ENCODE data around the gene RUNDC1. TPM values are rescaled to one million over a fixed set of nuclear protein-coding genes. Genes with fewer than 3 reads are reported as not detected.

The RUNDC1 gene
- total RNA-seq, 4 donors from 2014 or later, result 13.9 to 18.9 (median 16.2) TPM

DNA sequence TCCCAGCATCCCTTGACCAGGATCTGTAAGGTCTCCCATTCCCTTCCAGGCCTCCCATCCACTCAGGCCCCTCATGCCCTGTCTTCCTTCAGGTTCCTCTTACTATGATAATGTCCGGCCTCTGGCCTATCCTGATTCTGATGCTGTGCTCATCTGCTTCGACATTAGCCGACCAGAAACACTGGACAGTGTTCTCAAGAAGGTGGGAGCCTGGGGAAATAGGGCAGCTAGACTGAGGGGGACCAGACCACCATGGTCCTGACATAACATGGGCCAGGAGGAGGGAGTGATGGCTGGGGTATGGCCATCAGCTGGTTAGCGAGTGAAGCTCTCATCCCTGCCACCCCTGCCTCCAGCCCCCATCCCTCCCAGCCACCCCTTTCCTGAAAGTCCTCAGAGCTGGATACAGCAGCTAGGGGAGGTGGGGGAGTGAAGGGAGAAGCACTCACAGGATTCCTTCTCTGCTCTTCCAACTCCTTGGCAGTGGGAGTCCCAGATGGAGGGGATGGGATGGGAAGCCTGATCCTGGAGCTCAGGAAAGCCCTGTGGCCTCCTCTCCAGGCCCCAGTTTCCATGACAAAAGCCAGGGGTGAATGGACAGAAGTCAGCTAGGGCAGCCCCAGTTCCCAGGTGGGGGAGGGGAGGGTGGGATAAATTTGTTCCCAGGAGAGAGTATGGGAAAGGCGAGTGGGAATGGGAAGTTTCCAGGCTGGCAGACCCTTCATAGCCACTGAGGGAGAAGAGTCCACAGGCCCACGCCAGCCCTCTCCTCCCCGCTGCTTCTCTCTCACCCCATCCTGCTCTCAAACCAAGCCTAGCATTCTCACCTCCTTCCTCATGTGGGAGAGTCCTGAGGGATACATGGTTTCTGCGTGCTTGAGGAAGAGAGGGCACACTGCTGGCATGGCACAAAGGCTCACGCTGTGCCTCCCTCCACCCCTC, 47.0 kb downstream of the RUNDC1 start:
- H3K27ac ChIP-seq, result no peak overlapping the region
- no peaks in the 10 kb centered on the region for H3K36me3 ChIP-seq
- no peak overlapping the region for H3K4me3 ChIP-seq
- WGBS, result 75% methylated on average over 9 of the region's 9 CpGs
- no peaks in the 10 kb centered on the region for H3K9me3 ChIP-seq
- no peak for DNase-seq (ENCODE audit: low spot score in 2 of 2)
- TF ChIP-seq POLR2A (IDR thresholded peaks at IDR 0.05) (no peak), POLR2AphosphoS5 (IDR thresholded peaks at IDR 0.05) (no peak), EP300 (IDR thresholded peaks at IDR 0.05) (no peak)
- TF ChIP-seq, protein P1, sequence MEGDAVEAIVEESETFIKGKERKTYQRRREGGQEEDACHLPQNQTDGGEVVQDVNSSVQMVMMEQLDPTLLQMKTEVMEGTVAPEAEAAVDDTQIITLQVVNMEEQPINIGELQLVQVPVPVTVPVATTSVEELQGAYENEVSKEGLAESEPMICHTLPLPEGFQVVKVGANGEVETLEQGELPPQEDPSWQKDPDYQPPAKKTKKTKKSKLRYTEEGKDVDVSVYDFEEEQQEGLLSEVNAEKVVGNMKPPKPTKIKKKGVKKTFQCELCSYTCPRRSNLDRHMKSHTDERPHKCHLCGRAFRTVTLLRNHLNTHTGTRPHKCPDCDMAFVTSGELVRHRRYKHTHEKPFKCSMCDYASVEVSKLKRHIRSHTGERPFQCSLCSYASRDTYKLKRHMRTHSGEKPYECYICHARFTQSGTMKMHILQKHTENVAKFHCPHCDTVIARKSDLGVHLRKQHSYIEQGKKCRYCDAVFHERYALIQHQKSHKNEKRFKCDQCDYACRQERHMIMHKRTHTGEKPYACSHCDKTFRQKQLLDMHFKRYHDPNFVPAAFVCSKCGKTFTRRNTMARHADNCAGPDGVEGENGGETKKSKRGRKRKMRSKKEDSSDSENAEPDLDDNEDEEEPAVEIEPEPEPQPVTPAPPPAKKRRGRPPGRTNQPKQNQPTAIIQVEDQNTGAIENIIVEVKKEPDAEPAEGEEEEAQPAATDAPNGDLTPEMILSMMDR (IDR thresholded peaks at IDR 0.05), result no peak
- no peaks in the 10 kb centered on the region for H3K27me3 ChIP-seq
- H3K4me1 ChIP-seq, result peaks cover 22% of the 10 kb centered on the region

DNA sequence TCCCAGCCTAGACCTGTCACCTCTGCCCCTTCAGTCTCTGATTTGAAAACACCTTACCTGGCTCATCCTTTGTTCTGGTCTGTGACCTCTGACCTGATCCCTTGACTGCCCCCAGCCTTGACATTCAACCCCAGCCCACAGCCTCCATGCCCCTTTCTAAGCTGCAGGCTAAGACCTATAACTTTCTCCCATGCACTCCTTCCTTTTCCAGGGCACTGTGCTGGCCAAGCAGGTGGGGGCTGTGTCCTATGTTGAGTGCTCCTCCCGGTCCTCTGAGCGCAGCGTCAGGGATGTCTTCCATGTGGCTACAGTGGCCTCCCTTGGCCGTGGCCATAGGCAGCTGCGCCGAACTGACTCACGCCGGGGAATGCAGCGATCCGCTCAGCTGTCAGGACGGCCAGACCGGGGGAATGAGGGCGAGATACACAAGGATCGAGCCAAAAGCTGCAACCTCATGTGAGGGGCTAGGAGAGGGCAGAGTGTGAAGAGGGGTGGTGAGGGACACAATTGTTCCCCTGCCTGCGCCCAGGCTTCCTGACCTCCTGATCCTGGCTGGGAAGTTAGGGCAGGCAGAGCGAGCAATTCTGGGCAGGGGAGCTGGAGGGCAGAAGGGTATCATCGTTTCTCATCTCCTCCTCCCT, 48.0 kb downstream of the RUNDC1 start:
- H3K4me1 ChIP-seq, result peaks cover 17% of the 10 kb centered on the region
- no peak for DNase-seq (ENCODE audit: low spot score in 2 of 2)
- no peak for TF ChIP-seq EP300 (IDR thresholded peaks at IDR 0.05)
- no peak for TF ChIP-seq POLR2A (IDR thresholded peaks at IDR 0.05)
- TF ChIP-seq, protein P1 (IDR thresholded peaks at IDR 0.05), result no peak
- no peak for TF ChIP-seq POLR2AphosphoS5 (IDR thresholded peaks at IDR 0.05)
- no peaks in the 10 kb centered on the region for H3K36me3 ChIP-seq
- H3K27ac ChIP-seq, result no peak overlapping the region
- WGBS, result 76% methylated on average over 17 of the region's 17 CpGs
- H3K27me3 ChIP-seq, result no peaks in the 10 kb centered on the region
- H3K9me3 ChIP-seq, result no peaks in the 10 kb centered on the region
- H3K4me3 ChIP-seq, result no peak overlapping the region

- Histone ChIP-seq H3K27me3 (no peaks in the 10 kb centered on the region), H3K9me3 (no peaks in the 10 kb centered on the region), H3K27ac (no peak overlapping the region), H3K36me3 (no peaks in the 10 kb centered on the region), H3K4me1 (peaks cover 7% of the 10 kb centered on the region), H3K4me3 (no peak overlapping the region)
- 71% methylated on average over 6 of the region's 6 CpGs for WGBS
- TF ChIP-seq POLR2AphosphoS5 (IDR thresholded peaks at IDR 0.05), result no peak
- no peak for TF ChIP-seq EP300 (IDR thresholded peaks at IDR 0.05)
- TF ChIP-seq POLR2A (IDR thresholded peaks at IDR 0.05), result no peak
- TF ChIP-seq, protein P1 (IDR thresholded peaks at IDR 0.05), result no peak
- no peak for DNase-seq (ENCODE audit: low spot score in 2 of 2)
Observed at GRCh38 chr17:43030137-43030767, 49.9 kb downstream of the RUNDC1 start.

- no peak overlapping the region for H3K4me3 ChIP-seq
- no peak overlapping the region for H3K27ac ChIP-seq
- H3K27me3 ChIP-seq, result no peaks in the 10 kb centered on the region
- no peaks in the 10 kb centered on the region for H3K4me1 ChIP-seq
- H3K36me3 ChIP-seq, result no peaks in the 10 kb centered on the region
- TF ChIP-seq EP300 (IDR thresholded peaks at IDR 0.05), result no peak
- TF ChIP-seq, protein P1 (IDR thresholded peaks at IDR 0.05), result no peak
- no peak for TF ChIP-seq POLR2A (IDR thresholded peaks at IDR 0.05)
- TF ChIP-seq POLR2AphosphoS5 (IDR thresholded peaks at IDR 0.05), result no peak
- WGBS, result 86% methylated on average over 3 of the region's 3 CpGs
- no peak for DNase-seq (ENCODE audit: low spot score in 2 of 2)
- H3K9me3 ChIP-seq, result no peaks in the 10 kb centered on the region
Observed at GRCh38 chr17:43031666-43032065, 51.3 kb downstream of the RUNDC1 start.
